ENCODE data around the gene ESR1.
A peak's percentile ranks its signal among the peaks of the same experiment; 100 is the strongest.

The ESR1 gene

DNA sequence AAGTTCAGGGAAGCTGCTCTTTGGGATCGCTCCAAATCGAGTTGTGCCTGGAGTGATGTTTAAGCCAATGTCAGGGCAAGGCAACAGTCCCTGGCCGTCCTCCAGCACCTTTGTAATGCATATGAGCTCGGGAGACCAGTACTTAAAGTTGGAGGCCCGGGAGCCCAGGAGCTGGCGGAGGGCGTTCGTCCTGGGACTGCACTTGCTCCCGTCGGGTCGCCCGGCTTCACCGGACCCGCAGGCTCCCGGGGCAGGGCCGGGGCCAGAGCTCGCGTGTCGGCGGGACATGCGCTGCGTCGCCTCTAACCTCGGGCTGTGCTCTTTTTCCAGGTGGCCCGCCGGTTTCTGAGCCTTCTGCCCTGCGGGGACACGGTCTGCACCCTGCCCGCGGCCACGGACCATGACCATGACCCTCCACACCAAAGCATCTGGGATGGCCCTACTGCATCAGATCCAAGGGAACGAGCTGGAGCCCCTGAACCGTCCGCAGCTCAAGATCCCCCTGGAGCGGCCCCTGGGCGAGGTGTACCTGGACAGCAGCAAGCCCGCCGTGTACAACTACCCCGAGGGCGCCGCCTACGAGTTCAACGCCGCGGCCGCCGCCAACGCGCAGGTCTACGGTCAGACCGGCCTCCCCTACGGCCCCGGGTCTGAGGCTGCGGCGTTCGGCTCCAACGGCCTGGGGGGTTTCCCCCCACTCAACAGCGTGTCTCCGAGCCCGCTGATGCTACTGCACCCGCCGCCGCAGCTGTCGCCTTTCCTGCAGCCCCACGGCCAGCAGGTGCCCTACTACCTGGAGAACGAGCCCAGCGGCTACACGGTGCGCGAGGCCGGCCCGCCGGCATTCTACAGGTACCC is at the start of gene ESR1:
TSS of gene ESR1 (plus strand) at position 170 of the 858 bp plus-strand sequence. CDS start at position 401, 231 bp downstream.
- DNase-seq = no peak

DNA sequence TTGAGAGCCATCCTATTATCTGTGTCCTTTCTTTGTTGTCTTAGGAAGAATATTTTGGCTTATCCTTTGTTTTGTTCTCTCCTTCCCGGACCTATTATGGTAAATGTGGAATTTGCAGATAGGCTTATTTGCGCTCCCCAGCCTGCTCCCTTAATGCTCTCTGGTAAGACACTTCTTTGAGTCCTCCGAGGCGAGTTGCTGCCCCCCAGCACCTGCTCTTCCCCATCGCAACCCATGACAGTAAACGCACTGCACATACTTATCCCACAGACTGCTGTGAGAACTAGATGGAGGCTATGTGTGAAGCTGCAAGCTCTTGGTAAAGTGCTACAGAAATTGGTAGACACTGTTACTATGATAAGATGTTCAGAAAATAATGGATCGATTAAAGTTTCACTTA is 47.0 kb upstream of the ESR1 start:
- DNase-seq = no peak

GRCh38 chr6:151761851-151762250 is 45.6 kb upstream of the ESR1 start:
- no peak for DNase-seq

DNA sequence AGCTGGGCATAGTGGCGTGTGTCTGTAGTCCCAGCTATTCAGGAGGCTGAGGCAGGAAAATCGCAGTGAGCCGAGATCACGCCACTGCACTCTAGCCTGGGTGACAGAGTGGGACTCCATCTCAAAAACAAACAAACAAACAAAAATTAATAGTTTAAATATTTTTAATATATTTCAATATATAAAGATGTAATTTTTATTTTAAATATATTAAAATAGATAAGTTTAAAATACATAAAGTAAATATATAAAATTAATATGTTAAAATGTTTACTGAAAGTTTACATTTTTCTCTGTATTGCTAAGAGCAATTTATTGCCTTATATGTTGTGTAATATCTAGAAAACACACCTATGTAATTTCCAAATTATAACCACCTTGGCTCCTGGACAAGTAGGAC is 44.7 kb upstream of the ESR1 start:
- no peak for DNase-seq

DNA sequence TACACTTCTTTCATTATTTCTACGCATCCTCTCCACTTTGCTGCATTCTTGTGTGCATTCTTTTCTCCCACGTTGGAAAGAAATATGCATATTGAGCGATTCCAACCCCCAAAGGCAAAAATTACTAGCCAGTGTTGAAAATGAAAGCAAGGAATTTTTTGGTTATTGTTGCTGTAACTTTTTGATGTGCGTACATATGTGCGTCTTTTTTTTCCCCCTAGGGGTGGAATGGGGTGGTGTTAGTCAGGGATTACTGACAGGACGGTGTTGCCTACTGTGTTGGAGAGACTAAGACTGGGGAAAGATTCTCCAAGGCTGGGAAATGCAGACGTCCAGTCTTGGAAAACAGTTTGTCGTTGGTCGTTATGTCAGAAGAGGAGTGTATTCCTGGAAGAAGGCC is 44.2 kb upstream of the ESR1 start:
- DNase-seq = no peak

- DNase-seq = peak; percentile 24
Observed at GRCh38 chr6:151763938-151764680, 43.4 kb upstream of the ESR1 start.

- DNase-seq = no peak
Observed at GRCh38 chr6:151765444-151765886, 42.0 kb upstream of the ESR1 start.

GRCh38 chr6:151772446-151772845 is 35.0 kb upstream of the ESR1 start:
- no peak for DNase-seq

DNA sequence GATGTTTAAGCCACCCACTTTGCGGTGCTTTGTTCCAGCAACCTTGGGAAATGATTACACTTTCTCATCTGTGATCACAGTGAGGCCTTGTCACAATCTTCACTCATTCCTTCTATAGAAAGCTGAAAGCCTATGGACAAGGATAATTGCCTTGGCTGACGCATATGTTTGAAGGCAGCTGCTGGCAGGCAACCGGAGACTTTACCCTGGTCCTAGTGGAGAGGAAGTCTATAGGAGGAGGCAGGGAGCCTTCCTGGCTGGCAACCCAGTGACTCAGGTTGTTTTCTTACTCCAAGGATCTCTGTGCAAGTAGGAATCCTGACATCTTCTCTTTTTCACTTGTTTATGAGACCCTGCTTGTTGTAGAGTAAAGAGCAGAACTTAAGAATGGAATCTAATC is 34.1 kb upstream of the ESR1 start:
- no peak for DNase-seq

- DNase-seq = no peak
Observed at GRCh38 chr6:151782560-151782959, 24.9 kb upstream of the ESR1 start.

GRCh38 chr6:151783692-151784091 is 23.8 kb upstream of the ESR1 start:
- no peak for DNase-seq

- no peak for DNase-seq
Observed at GRCh38 chr6:151784441-151785214, 22.9 kb upstream of the ESR1 start.

DNA sequence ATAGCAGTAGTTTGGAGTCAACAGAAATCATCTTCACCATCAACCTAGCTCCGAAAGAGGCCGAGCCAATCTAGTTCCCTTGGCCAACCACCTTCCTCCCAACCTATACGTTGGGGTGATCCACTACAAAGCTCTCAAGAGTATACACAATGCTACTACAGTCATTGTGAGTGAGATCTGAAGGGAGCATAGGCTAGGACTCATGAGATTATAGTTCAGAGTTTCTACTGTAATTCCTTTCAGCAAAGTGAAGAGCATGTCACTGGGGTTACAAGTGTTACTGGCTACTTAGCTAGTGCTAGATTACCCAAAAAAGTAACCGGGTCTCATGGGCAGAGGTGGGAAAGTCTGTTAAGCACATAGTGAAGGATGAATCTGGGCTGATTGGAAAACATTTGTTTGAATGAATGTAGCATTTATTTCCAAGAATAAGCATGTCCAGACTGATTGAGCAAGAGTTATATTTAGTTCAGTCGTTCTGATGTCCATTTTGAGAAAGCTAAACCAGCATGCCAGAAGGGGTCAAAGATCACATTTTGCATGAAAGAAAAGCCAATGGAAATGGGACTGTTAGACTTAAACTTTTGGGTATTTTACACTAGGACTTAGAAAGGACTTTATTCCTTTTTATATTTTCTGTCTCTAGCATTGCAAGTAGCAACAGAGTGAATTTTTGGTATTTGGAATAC is 10.5 kb upstream of the ESR1 start:
- DNase-seq = no peak

GRCh38 chr6:151803743-151804142 is 3.7 kb upstream of the ESR1 start:
- DNase-seq = no peak

DNA sequence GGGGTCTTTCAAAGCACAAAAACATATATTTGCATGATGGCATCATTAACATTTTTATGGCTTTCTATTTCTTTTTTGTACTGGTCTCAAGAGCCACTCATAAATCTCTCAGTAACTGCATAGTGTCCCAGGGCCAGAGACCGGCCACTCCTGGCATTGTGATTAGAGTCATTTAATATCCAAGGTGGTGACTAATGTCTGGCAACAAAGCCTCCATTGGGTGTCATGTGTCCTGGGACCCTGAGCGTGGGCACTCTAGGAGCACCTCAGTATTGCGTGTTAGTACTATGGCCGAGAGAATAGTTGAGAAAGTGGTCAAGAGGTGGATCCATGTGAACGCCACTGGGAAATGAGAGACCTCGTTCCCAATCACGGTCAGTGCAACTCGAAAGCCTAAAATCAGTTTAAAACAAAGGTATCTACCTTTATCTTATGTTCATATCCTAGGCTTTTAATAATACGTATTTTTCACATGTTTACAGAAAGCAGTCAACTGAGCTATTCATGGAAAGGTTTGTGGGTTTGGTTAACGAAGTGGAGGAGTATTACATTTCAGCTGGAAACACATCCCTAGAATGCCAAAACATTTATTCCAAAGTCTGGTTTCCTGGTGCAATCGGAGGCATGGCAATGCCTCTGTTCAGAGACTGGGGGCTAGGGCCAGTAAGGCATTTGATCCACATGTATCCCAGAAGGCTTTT is 2.7 kb upstream of the ESR1 start:
- DNase-seq = no peak

- DNase-seq = no peak
Observed at GRCh38 chr6:151805286-151805840, 2.1 kb upstream of the ESR1 start.

DNA sequence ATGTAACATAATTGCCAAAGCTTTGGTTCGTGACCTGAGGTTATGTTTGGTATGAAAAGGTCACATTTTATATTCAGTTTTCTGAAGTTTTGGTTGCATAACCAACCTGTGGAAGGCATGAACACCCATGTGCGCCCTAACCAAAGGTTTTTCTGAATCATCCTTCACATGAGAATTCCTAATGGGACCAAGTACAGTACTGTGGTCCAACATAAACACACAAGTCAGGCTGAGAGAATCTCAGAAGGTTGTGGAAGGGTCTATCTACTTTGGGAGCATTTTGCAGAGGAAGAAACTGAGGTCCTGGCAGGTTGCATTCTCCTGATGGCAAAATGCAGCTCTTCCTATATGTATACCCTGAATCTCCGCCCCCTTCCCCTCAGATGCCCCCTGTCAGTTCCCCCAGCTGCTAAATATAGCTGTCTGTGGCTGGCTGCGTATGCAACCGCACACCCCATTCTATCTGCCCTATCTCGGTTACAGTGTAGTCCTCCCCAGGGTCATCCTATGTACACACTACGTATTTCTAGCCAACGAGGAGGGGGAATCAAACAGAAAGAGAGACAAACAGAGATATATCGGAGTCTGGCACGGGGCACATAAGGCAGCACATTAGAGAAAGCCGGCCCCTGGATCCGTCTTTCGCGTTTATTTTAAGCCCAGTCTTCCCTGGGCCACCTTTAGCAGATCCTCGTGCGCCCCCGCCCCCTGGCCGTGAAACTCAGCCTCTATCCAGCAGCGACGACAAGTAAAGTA is 547 bp upstream of the ESR1 start:
- no peak for DNase-seq

DNA sequence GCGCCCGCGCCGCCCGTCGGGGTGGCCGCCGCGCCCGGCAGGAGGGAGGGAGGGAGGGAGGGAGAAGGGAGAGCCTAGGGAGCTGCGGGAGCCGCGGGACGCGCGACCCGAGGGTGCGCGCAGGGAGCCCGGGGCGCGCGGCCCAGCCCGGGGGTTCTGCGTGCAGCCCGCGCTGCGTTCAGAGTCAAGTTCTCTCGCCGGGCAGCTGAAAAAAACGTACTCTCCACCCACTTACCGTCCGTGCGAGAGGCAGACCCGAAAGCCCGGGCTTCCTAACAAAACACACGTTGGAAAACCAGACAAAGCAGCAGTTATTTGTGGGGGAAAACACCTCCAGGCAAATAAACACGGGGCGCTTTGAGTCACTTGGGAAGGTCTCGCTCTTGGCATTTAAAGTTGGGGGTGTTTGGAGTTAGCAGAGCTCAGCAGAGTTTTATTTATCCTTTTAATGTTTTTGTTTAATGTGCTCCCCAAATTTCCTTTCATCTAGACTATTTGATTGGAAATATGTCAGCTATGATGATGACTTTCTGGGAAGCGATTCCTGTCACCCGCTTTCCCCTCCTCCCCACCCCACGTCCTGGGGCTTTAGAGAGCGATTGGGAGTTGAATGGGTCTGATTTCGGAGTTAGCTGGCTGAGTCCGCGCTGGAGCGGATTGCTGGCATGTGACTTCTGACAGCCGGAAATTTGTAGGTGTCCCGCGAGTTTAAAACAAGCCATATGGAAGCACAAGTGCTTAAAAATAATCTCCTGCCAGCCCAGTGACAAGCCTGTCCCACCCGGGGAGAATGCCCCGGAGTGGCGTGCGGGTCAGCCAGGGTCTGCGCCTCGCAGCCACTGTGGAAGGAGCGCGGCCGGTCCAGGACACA is 1.1 kb downstream of the ESR1 start:
- no peak for DNase-seq

DNA sequence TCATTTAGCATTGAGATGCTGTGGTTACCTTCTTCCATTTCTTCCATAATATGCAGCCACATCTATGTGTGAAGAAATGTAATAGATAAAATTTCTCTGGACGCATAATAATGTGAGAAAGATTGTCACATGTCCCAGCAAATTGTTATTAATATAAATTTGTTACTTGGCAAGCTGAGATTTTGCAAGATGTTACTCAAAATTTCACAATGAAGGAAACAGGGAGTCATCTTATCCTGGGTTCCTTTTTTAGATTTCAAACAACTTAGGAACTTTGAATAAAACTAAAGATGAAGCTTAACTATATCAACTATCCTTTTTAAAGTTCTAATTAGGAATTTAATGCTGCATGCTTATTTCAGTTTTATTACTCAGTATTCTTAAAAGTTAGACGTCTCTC is 3.6 kb downstream of the ESR1 start:
- no peak for DNase-seq

GRCh38 chr6:151813858-151814257 is 6.4 kb downstream of the ESR1 start:
- DNase-seq = no peak

Data from activated T-cell treated with anti-CD3 and anti-CD28 coated beads, Interleukin-2, amount 50 U/mL, for 1 hour (primary cell).